Esophagus muscularis mucosa (tissue), 4 donors: Measurements from ENCODE around the gene ST3GAL3. TPM values are rescaled to one million over a fixed set of nuclear protein-coding genes. Genes with fewer than 3 reads are reported as not detected.
"Not testable (repeated sequence)": the region's sequence is repeated elsewhere in the genome, so short reads cannot be mapped to it uniquely, and the experiment has no call there.

Source experiments
- DNase-seq: peaks from one replicate; pipeline ENCODE4 v3.0.0-alpha.2; 2017; ENCODE audit errors: extremely low spot score
- H3K27ac ChIP-seq, 4 donors: fragments of 200-600 bp; sonication (generic); replicated peaks in 1 of 4; 1 replicate in 3 of 4; 2 replicates in 1 of 4; pipeline ENCODE4 v1.5.1; 2016 to 2019; ENCODE audit warnings: mild to moderate bottlenecking in 1 of 4
- H3K27me3 ChIP-seq, 4 donors: fragments of 200-600 bp; sonication (generic); one replicate each; pipeline versions ENCODE4 v1.5.1 to v1.6.0; 2016 to 2019
- H3K36me3 ChIP-seq, 4 donors: fragments of 200-600 bp; sonication (generic); one replicate each; pipeline ENCODE4 v1.5.1; 2016 to 2019
- H3K4me1 ChIP-seq, 4 donors: fragments of 200-600 bp; sonication (generic); one replicate each; pipeline ENCODE4 v1.5.1; 2016 to 2019
- H3K4me3 ChIP-seq, 4 donors: fragments of 200-600 bp; sonication (generic); 1 replicate in 2 of 4; 2 replicates in 2 of 4; pipeline ENCODE4 v1.5.1; 2016 to 2019; ENCODE audit warnings: mild to moderate bottlenecking in 4 of 4, moderate library complexity in 1 of 4
- H3K9me3 ChIP-seq, 4 donors: fragments of 200-600 bp; sonication (generic); 1 replicate in 3 of 4; 2 replicates in 1 of 4; pipeline ENCODE4 v1.5.1; 2016 to 2019
- CTCF ChIP-seq, 3 experiments: fragments of 200-600 bp in 2 of 3; fragments of 450-650 bp in 1 of 3; sonication (generic) in 2 of 3; IDR thresholded peaks; one replicate each; pipeline ENCODE4 v1.5.1; 2017 to 2019; ENCODE audit warnings: antibody characterized with exemption in 3 of 3, mild to moderate bottlenecking in 2 of 3, moderate library complexity in 1 of 3
- EP300 ChIP-seq: sonication (generic); formaldehyde crosslinking; IDR thresholded peaks from one replicate; pipeline ENCODE4 v1.6.1; 2017; ENCODE audit warnings: antibody characterized with exemption
- POLR2A ChIP-seq: fragments of 450-650 bp; IDR thresholded peaks from one replicate; pipeline ENCODE4 v1.6.1; 2017; ENCODE audit warnings: antibody characterized with exemption, moderate library complexity, mild to moderate bottlenecking, low read depth
- POLR2AphosphoS5 ChIP-seq, 2 donors: sonication (generic); formaldehyde crosslinking; IDR thresholded peaks; one replicate each; pipeline ENCODE4 v1.6.1; 2017; ENCODE audit warnings: antibody characterized with exemption in 2 of 2
- WGBS: methylation state at CpG from one replicate; pipeline ENCODE4 v1.1.5; 2018; 5-methylcytosine and 5-hydroxymethylcytosine counted together
- intact Hi-C: fragments of 100-400 bp; cut with DNase I; formaldehyde crosslinking; loops from one replicate; pipeline ENCODE4 v1.15.1; 2023
- total RNA-seq, 4 donors: library from RNA; depleted of rRNA; stranded (reverse); fragments of >200 nt; gene quantifications; one replicate each; pipeline versions ENCODE4 v1.1.0 to v1.2.1, GENCODE V29; 2016

ST3GAL3 gene
- total RNA-seq, 4 donors from 2014 or later: 23.3 to 37.1 (median 30.1) TPM

- Histone ChIP-seq H3K27ac (no peak overlapping the region), H3K9me3 (peaks cover 0 to 6% (median 0%) of the 10 kb centered on the region in 4 donors), H3K36me3 (peaks cover 0 to 10% (median 0%) of the 10 kb centered on the region in 4 donors), H3K4me1 (peaks cover 0 to 6% (median 2%) of the 10 kb centered on the region in 4 donors), H3K4me3 (no peak overlapping the region), H3K27me3 (no peaks in the 10 kb centered on the region)
- TF ChIP-seq POLR2A (no peak), CTCF (IDR thresholded peaks at IDR 0.05) (no peak), EP300 (no peak), POLR2AphosphoS5 (IDR thresholded peaks at IDR 0.05) (no peak)
- WGBS: 95% methylated on average over 4 of the region's 4 CpGs
- intact Hi-C loops: no loop called here
- no peak for DNase-seq
Measured at GRCh38 chr1:43776043-43776761, 68.9 kb downstream of the ST3GAL3 start.

- WGBS: 99% methylated on average over 3 of the region's 3 CpGs
Measured at GRCh38 chr1:43777916-43778315, 70.6 kb downstream of the ST3GAL3 start.

DNA sequence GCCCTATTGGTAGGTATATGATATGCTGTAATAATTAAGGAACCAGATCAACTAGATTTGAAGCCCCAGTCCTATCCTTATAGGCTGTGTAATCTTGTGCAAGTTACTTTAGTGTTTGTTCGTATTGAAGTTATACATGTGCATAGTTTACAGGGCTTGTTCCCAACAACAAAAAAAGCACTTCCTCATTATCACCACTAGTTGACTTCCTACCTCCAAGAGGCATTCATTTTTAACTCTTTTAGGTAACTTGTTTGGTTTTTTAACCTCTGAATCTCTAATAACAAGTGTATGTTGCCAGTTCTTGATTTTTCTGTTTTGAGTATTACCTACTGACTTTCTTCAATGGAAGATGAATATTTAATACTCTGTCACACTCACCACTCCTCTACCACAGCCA lies 71.9 kb downstream of the ST3GAL3 start:
- Histone ChIP-seq H3K36me3 (no peaks in the 10 kb centered on the region), H3K4me1 (peaks cover 0 to 21% (median 11%) of the 10 kb centered on the region in 4 donors)
- intact Hi-C loops: no loop called here

More at GRCh38 chr1:43777916-43778315, 70.6 kb downstream of the ST3GAL3 start:
- intact Hi-C loops, H3K9me3 ChIP-seq, H3K4me3 ChIP-seq, DNase-seq, H3K36me3 ChIP-seq, H3K27me3 ChIP-seq, H3K27ac ChIP-seq: not testable (repeated sequence)
- peaks cover 0 to 12% (median 5%) of the 10 kb centered on the region in 4 donors for H3K4me1 ChIP-seq

GRCh38 chr1:43779805-43780403 lies 72.6 kb downstream of the ST3GAL3 start:
- peaks cover 0 to 21% (median 11%) of the 10 kb centered on the region in 4 donors for H3K4me1 ChIP-seq
- no peak for DNase-seq
- no peaks in the 10 kb centered on the region for H3K36me3 ChIP-seq
- TF ChIP-seq EP300 (no peak), POLR2A (no peak), POLR2AphosphoS5 (IDR thresholded peaks at IDR 0.05) (no peak), CTCF (IDR thresholded peaks at IDR 0.05) (no peak)
- H3K4me3 ChIP-seq: no peak overlapping the region
- intact Hi-C loops: no loop called here
- H3K27ac ChIP-seq: no peak overlapping the region
- H3K9me3 ChIP-seq: peaks cover 0 to 6% (median 0%) of the 10 kb centered on the region in 4 donors
- 96% methylated on average over 1 of the region's 1 CpG for WGBS
- no peaks in the 10 kb centered on the region for H3K27me3 ChIP-seq

More for the DNA sequence above, 71.9 kb downstream of the ST3GAL3 start:
- no peak overlapping the region for H3K4me3 ChIP-seq
- no peak for DNase-seq
- H3K27ac ChIP-seq: no peak overlapping the region
- TF ChIP-seq POLR2A: no peak
- TF ChIP-seq POLR2AphosphoS5 (IDR thresholded peaks at IDR 0.05): no peak
- TF ChIP-seq CTCF (IDR thresholded peaks at IDR 0.05): no peak
- no peak for TF ChIP-seq EP300
- no peaks in the 10 kb centered on the region for H3K27me3 ChIP-seq
- H3K9me3 ChIP-seq: peaks cover 0 to 6% (median 0%) of the 10 kb centered on the region in 4 donors
- 82% methylated on average over 1 of the region's 1 CpG for WGBS

DNA sequence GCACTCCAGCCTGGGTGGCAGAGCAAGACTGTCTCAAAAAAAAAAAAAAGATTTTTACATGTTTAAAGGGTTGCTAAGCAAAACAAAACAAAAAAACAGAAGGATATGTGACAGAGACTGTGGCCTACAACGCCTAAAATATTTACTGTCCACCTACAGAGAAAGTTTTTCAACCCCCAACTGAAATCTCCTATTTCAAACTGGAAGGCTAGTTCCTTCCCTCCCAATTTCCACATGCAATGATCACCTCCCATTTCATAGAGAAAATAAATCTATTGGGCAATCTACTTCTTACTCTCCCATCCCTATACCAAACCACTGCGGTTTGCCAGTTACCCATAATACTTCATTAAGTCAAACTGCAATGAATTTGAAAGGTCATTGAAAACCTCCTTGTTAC lies 74.2 kb downstream of the ST3GAL3 start:
- intact Hi-C loops: no loop called here
- 59% methylated on average over 2 of the region's 2 CpGs for WGBS
- peaks cover 1 to 32% (median 19%) of the 10 kb centered on the region in 4 donors for H3K4me1 ChIP-seq
- no peak overlapping the region for H3K27ac ChIP-seq
- H3K9me3 ChIP-seq: peaks cover 0 to 6% (median 0%) of the 10 kb centered on the region in 4 donors
- DNase-seq: no peak
- no peaks in the 10 kb centered on the region for H3K27me3 ChIP-seq
- TF ChIP-seq CTCF (IDR thresholded peaks at IDR 0.05) (no peak), EP300 (no peak), POLR2A (no peak), POLR2AphosphoS5 (IDR thresholded peaks at IDR 0.05) (no peak)
- no peak overlapping the region for H3K4me3 ChIP-seq
- H3K36me3 ChIP-seq: no peaks in the 10 kb centered on the region
